ENCODE results near the gene TCAP.
"Not testable (repeated sequence)": the region's sequence is repeated elsewhere in the genome, so short reads cannot be mapped to it uniquely, and the experiment has no call there.

TCAP gene

GRCh38 chr17:39679521-39680192, 14.5 kb downstream of the TCAP start:
- no peak for DNase-seq (ENCODE audit: low read depth in 2 of 2)

- DNase-seq (ENCODE audit: low read depth in 2 of 2), result no peak
Observed at GRCh38 chr17:39683295-39683939, 18.3 kb downstream of the TCAP start.

GRCh38 chr17:39684369-39685192, 19.4 kb downstream of the TCAP start:
- DNase-seq (ENCODE audit: low read depth in 2 of 2), result no peak

- no peak for DNase-seq (ENCODE audit: low read depth in 2 of 2)
Observed at GRCh38 chr17:39687101-39687545, 22.0 kb downstream of the TCAP start.

GRCh38 chr17:39687546-39688474, 22.7 kb downstream of the TCAP start, which contains the start of gene PGAP3:
Gene PGAP3 (minus strand): TSS chr17:39688057. CDS start chr17:39688014, 43 bp downstream.
- peak; percentile 80 to 83 for DNase-seq (ENCODE audit: low read depth in 2 of 2)

GRCh38 chr17:39688475-39688835, 23.3 kb downstream of the TCAP start:
- DNase-seq (ENCODE audit: low read depth in 2 of 2), result no peak

- no peak for DNase-seq (ENCODE audit: low read depth in 2 of 2)
Observed at GRCh38 chr17:39688945-39689344, 23.8 kb downstream of the TCAP start.

GRCh38 chr17:39694593-39694992, 29.4 kb downstream of the TCAP start:
- no peak for DNase-seq (ENCODE audit: low read depth in 2 of 2)

- no peak for DNase-seq (ENCODE audit: low read depth in 2 of 2)
Observed at GRCh38 chr17:39695089-39695474, 29.9 kb downstream of the TCAP start.

GRCh38 chr17:39696731-39697130, 31.6 kb downstream of the TCAP start:
- DNase-seq (ENCODE audit: low read depth in 2 of 2), result no peak

- DNase-seq (ENCODE audit: low read depth in 2 of 2), result no peak
Observed at GRCh38 chr17:39697961-39698360, 32.8 kb downstream of the TCAP start.

- DNase-seq (ENCODE audit: low read depth in 2 of 2), result not testable (repeated sequence)
Observed at GRCh38 chr17:39699157-39699817, 34.1 kb downstream of the TCAP start.

- no peak for DNase-seq (ENCODE audit: low read depth in 2 of 2)
Observed at GRCh38 chr17:39699818-39700147, 34.6 kb downstream of the TCAP start, which contains the start of gene ERBB2. Gene ERBB2 (plus strand): TSS chr17:39700064. CDS start chr17:39700239, 175 bp downstream.

GRCh38 chr17:39700148-39700987, 35.2 kb downstream of the TCAP start:
- no peak for DNase-seq (ENCODE audit: low read depth in 2 of 2)

GRCh38 chr17:39701012-39701783, 36.0 kb downstream of the TCAP start:
- DNase-seq (ENCODE audit: low read depth in 2 of 2), result no peak

GRCh38 chr17:39701784-39702422, 36.8 kb downstream of the TCAP start:
- no peak for DNase-seq (ENCODE audit: low read depth in 2 of 2)

GRCh38 chr17:39702901-39703893, 38.0 kb downstream of the TCAP start:
- DNase-seq (ENCODE audit: low read depth in 2 of 2), result no peak

GRCh38 chr17:39703913-39704312, 38.8 kb downstream of the TCAP start:
- DNase-seq (ENCODE audit: low read depth in 2 of 2), result no peak
